Transverse colon (tissue), 4 donors: ENCODE measurements around the gene MYH9. TPM values are rescaled to one million over a fixed set of nuclear protein-coding genes. Genes with fewer than 3 reads are reported as not detected.

Experiments
- DNase-seq: peaks from one replicate; pipeline ENCODE4 v3.0.0-alpha.2; 2019
- H3K27ac ChIP-seq, 4 donors: fragments of 200-600 bp; sonication (generic); 2 replicates each; pipeline ENCODE4 v1.5.1; 2016 to 2018; ENCODE audit warnings: inconsistent platforms in 4 of 4
- H3K27me3 ChIP-seq: fragments of 200-600 bp; sonication (generic); 2 replicates; pipeline ENCODE4 v1.5.1; 2017; ENCODE audit warnings: inconsistent platforms
- H3K36me3 ChIP-seq, 4 donors: fragments of 200-600 bp; sonication (generic); 2 replicates each; pipeline ENCODE4 v1.5.1; 2017 to 2019; ENCODE audit warnings: inconsistent platforms in 4 of 4
- H3K4me1 ChIP-seq, 4 donors: fragments of 200-600 bp; sonication (generic); 2 replicates each; pipeline ENCODE4 v1.5.1; 2017 to 2020; ENCODE audit warnings: inconsistent platforms in 4 of 4
- H3K4me3 ChIP-seq, 4 donors: fragments of 200-600 bp; sonication (generic); 1 replicate in 1 of 4; 2 replicates in 3 of 4; pipeline versions ENCODE4 v1.5.1 to v1.6.1; 2017 to 2019; ENCODE audit warnings: inconsistent platforms in 4 of 4
- H3K9me3 ChIP-seq, 2 donors: fragments of 200-600 bp; sonication (generic); 2 replicates each; pipeline ENCODE4 v1.5.1; 2017 to 2019; ENCODE audit warnings: inconsistent platforms in 2 of 2
- CTCF ChIP-seq, 5 experiments: fragments of 200-600 bp in 3 of 5; fragments of 450-650 bp in 2 of 5; sonication (generic) in 3 of 5; IDR thresholded peaks; 1 replicate in 2 of 5; 2 replicates in 3 of 5; pipeline ENCODE4 v1.5.1; 2016 to 2017; ENCODE audit warnings: antibody characterized with exemption in 5 of 5, inconsistent platforms in 3 of 5, mild to moderate bottlenecking in 2 of 5, moderate library complexity in 1 of 5
- EP300 ChIP-seq: sonication (generic); formaldehyde crosslinking; IDR thresholded peaks from one replicate; pipeline ENCODE4 v1.6.1; 2017; ENCODE audit warnings: antibody characterized with exemption, low read depth
- POLR2A ChIP-seq: fragments of 450-650 bp; IDR thresholded peaks from one replicate; pipeline ENCODE4 v1.6.1; 2016; ENCODE audit warnings: antibody characterized with exemption, mild to moderate bottlenecking, moderate library complexity
- POLR2AphosphoS5 ChIP-seq, 3 donors: sonication (generic); formaldehyde crosslinking; IDR thresholded peaks; one replicate each; pipeline ENCODE4 v1.6.1; 2016; ENCODE audit warnings: antibody characterized with exemption in 3 of 3
- WGBS, 2 donors: methylation state at CpG; one replicate each; pipeline ENCODE4 v1.1.5; 2018; ENCODE audit warnings: low coverage in 1 of 2; 5-methylcytosine and 5-hydroxymethylcytosine counted together
- in situ Hi-C, 4 donors: fragments of 200-750 bp; cut with MboI; loops; one replicate each; pipeline versions ENCODE4 v1.15.0 to v1.15.1; 2017; ENCODE audit warnings: low sequenced_read_pairs in 3 of 4, low pct_ligation_motif_present in 1 of 4, low pct_unique_long_range_greater_than_20kb in 1 of 4
- intact Hi-C: fragments of 100-400 bp; cut with DNase I; formaldehyde crosslinking; loops from one replicate; pipeline ENCODE4 v1.15.1; 2023; ENCODE audit warnings: low total_unique reads
- total RNA-seq, 4 donors: library from RNA; depleted of rRNA; stranded (reverse); fragments of >200 nt; gene quantifications; one replicate each; pipeline ENCODE4 v1.1.0, GENCODE V29; 2016

MYH9 gene
- total RNA-seq, 4 donors from 2014 or later: 385 to 511 (median 460) TPM

- H3K4me1 ChIP-seq: peaks cover 70 to 91% (median 83%) of the 10 kb centered on the region in 4 donors
- no peaks in the 10 kb centered on the region for H3K27me3 ChIP-seq
- intact Hi-C loops: no loop called here
- TF ChIP-seq POLR2AphosphoS5 (IDR thresholded peaks at IDR 0.05): peak in 2 of 3 donors; percentile 5 to 20
- no peak for TF ChIP-seq CTCF (IDR thresholded peaks at IDR 0.05)
- peak overlapping the region; percentile 92 to 99 (median 96) for H3K27ac ChIP-seq
- no peak for DNase-seq
- H3K9me3 ChIP-seq: no peaks in the 10 kb centered on the region
- WGBS, 2 donors: 68 to 80% methylated on average over 2 to 20 of the region's 20 CpGs
- H3K36me3 ChIP-seq: peaks cover 0 to 16% (median 7%) of the 10 kb centered on the region in 4 donors
- no peak overlapping the region for H3K4me3 ChIP-seq
- in situ Hi-C loops: no loop called here
These were observed 61.3 kb downstream of the MYH9 start for GRCh38 chr22:36326178-36327161.

- peak; percentile 80 for DNase-seq
- in situ Hi-C loops: no loop called here
- intact Hi-C loops: loop anchor here (2.0 kb wide), 1 partner anchor 47 kb away; no protein-coding TSS in a partner anchor
- TF ChIP-seq POLR2A (peak; percentile 22), EP300 (peak; percentile 54), CTCF (IDR thresholded peaks at IDR 0.05) (no peak), POLR2AphosphoS5 (IDR thresholded peaks at IDR 0.05) (peak; percentile 64 to 81 (median 77))
- H3K36me3 ChIP-seq: peaks cover 0 to 27% (median 13%) of the 10 kb centered on the region in 4 donors
- H3K9me3 ChIP-seq: no peaks in the 10 kb centered on the region
- 45 to 53% methylated on average over 5 to 17 of the region's 27 CpGs for WGBS, 2 donors
- no peaks in the 10 kb centered on the region for H3K27me3 ChIP-seq
- H3K4me3 ChIP-seq: no peak overlapping the region
- peaks cover 62 to 80% (median 72%) of the 10 kb centered on the region in 4 donors for H3K4me1 ChIP-seq
- peak overlapping the region; percentile 92 to 99 (median 96) for H3K27ac ChIP-seq
These were observed 62.4 kb downstream of the MYH9 start for GRCh38 chr22:36325154-36326031.

GRCh38 chr22:36324414-36324813 lies 63.4 kb downstream of the MYH9 start:
- intact Hi-C loops (loop anchor here (2.0 kb wide), 1 partner anchor 48 kb away; no protein-coding TSS in a partner anchor), in situ Hi-C loops (no loop called here)
- Histone ChIP-seq H3K27me3 (no peaks in the 10 kb centered on the region), H3K4me3 (no peak overlapping the region), H3K27ac (peak overlapping the region; percentile 92 to 99 (median 96)), H3K9me3 (no peaks in the 10 kb centered on the region), H3K4me1 (peaks cover 52 to 71% (median 63%) of the 10 kb centered on the region in 4 donors), H3K36me3 (peaks cover 0 to 36% (median 19%) of the 10 kb centered on the region in 4 donors)
- TF ChIP-seq CTCF (IDR thresholded peaks at IDR 0.05) (no peak), POLR2A (no peak), POLR2AphosphoS5 (IDR thresholded peaks at IDR 0.05) (no peak), EP300 (no peak)
- no peak for DNase-seq
- 53% methylated on average over 10 of the region's 11 CpGs; no CpG with 5 or more reads in 1 of the 2 donors for WGBS, 2 donors
